ENCODE results near the gene SLC17A9. TPM values are rescaled to one million over a fixed set of nuclear protein-coding genes. Genes with fewer than 3 reads are reported as not detected.

Gene SLC17A9
- total RNA-seq, 3 donors from 2014 or later, result 6.8 to 16.1 (median 13.3) TPM

GRCh38 chr20:62926229-62927127, 26.0 kb upstream of the SLC17A9 start, which contains the start of gene DIDO1:
Gene DIDO1, minus strand, starts transcription at chr20:62926505.
- peak within 1 kb of the TSS; percentile 92 for H3K4me3 Mint-ChIP-seq
- H3K4me1 Mint-ChIP-seq (ENCODE audit: low read depth), result peaks cover 75% of the 10 kb centered on the region
- ATAC-seq, result peak; percentile 85 to 86
- H3K27me3 Mint-ChIP-seq (ENCODE audit: low read depth), result no peaks in the 10 kb centered on the region
- H3K36me3 Mint-ChIP-seq (ENCODE audit: insufficient read depth), result peaks cover 3% of the 10 kb centered on the region
- no peaks in the 10 kb centered on the region for H3K9me3 Mint-ChIP-seq
- peak; percentile 85 for DNase-seq

- Mint-ChIP-seq H3K9me3 (no peaks in the 10 kb centered on the region), H3K36me3 (ENCODE audit: insufficient read depth) (peaks cover 3% of the 10 kb centered on the region), H3K4me3 (peak overlapping the region; percentile 86), H3K27me3 (ENCODE audit: low read depth) (no peaks in the 10 kb centered on the region), H3K4me1 (ENCODE audit: low read depth) (peaks cover 73% of the 10 kb centered on the region)
- no peak for ATAC-seq
- DNase-seq, result no peak
Observed at GRCh38 chr20:62927128-62927705, 25.3 kb upstream of the SLC17A9 start.

GRCh38 chr20:62928246-62928939, 24.1 kb upstream of the SLC17A9 start:
- no peak for DNase-seq
- no peak for ATAC-seq
- Mint-ChIP-seq H3K4me1 (ENCODE audit: low read depth) (peaks cover 72% of the 10 kb centered on the region), H3K9me3 (no peaks in the 10 kb centered on the region), H3K27me3 (ENCODE audit: low read depth) (no peaks in the 10 kb centered on the region), H3K4me3 (peak overlapping the region; percentile 85), H3K36me3 (ENCODE audit: insufficient read depth) (peaks cover 6% of the 10 kb centered on the region)

GRCh38 chr20:62929051-62929538, 23.4 kb upstream of the SLC17A9 start:
- Mint-ChIP-seq H3K36me3 (ENCODE audit: insufficient read depth) (peaks cover 7% of the 10 kb centered on the region), H3K9me3 (no peaks in the 10 kb centered on the region), H3K27me3 (ENCODE audit: low read depth) (no peaks in the 10 kb centered on the region), H3K4me1 (ENCODE audit: low read depth) (peaks cover 66% of the 10 kb centered on the region), H3K4me3 (peak overlapping the region; percentile 85)
- peak; percentile 53 for DNase-seq
- ATAC-seq, result peak; percentile 33 to 45

- no peak for ATAC-seq
- H3K9me3 Mint-ChIP-seq, result no peaks in the 10 kb centered on the region
- H3K4me3 Mint-ChIP-seq, result no peak overlapping the region
- no peak for DNase-seq
- no peaks in the 10 kb centered on the region for H3K27me3 Mint-ChIP-seq (ENCODE audit: low read depth)
- H3K4me1 Mint-ChIP-seq (ENCODE audit: low read depth), result peaks cover 55% of the 10 kb centered on the region
- H3K36me3 Mint-ChIP-seq (ENCODE audit: insufficient read depth), result peaks cover 7% of the 10 kb centered on the region
Observed at GRCh38 chr20:62931464-62931863, 21.0 kb upstream of the SLC17A9 start.

- no peak for ATAC-seq
- H3K36me3 Mint-ChIP-seq (ENCODE audit: insufficient read depth), result peaks cover 7% of the 10 kb centered on the region
Observed at GRCh38 chr20:62933966-62934365, 18.5 kb upstream of the SLC17A9 start.

GRCh38 chr20:62935204-62935967, 17.1 kb upstream of the SLC17A9 start:
- Mint-ChIP-seq H3K9me3 (no peaks in the 10 kb centered on the region), H3K36me3 (ENCODE audit: insufficient read depth) (peaks cover 9% of the 10 kb centered on the region), H3K4me1 (ENCODE audit: low read depth) (peaks cover 41% of the 10 kb centered on the region), H3K27me3 (ENCODE audit: low read depth) (no peaks in the 10 kb centered on the region), H3K4me3 (no peak overlapping the region)
- no peak for DNase-seq
- ATAC-seq, result no peak

More at GRCh38 chr20:62933966-62934365, 18.5 kb upstream of the SLC17A9 start:
- Mint-ChIP-seq H3K4me3 (no peak overlapping the region), H3K4me1 (ENCODE audit: low read depth) (peaks cover 41% of the 10 kb centered on the region), H3K27me3 (ENCODE audit: low read depth) (no peaks in the 10 kb centered on the region), H3K9me3 (no peaks in the 10 kb centered on the region)
- no peak for DNase-seq

- Mint-ChIP-seq H3K27me3 (ENCODE audit: low read depth) (no peaks in the 10 kb centered on the region), H3K36me3 (ENCODE audit: insufficient read depth) (peaks cover 9% of the 10 kb centered on the region), H3K4me1 (ENCODE audit: low read depth) (peaks cover 40% of the 10 kb centered on the region), H3K9me3 (no peaks in the 10 kb centered on the region), H3K4me3 (no peak overlapping the region)
- no peak for DNase-seq
- ATAC-seq, result no peak
Observed at GRCh38 chr20:62935968-62936585, 16.4 kb upstream of the SLC17A9 start.

- Mint-ChIP-seq H3K4me3 (no peak overlapping the region), H3K36me3 (ENCODE audit: insufficient read depth) (peaks cover 16% of the 10 kb centered on the region), H3K9me3 (no peaks in the 10 kb centered on the region), H3K27me3 (ENCODE audit: low read depth) (no peaks in the 10 kb centered on the region), H3K4me1 (ENCODE audit: low read depth) (peaks cover 42% of the 10 kb centered on the region)
- ATAC-seq (peak; percentile 87 to 88), DNase-seq (peak; percentile 97)
Observed at GRCh38 chr20:62937268-62938104, 15.0 kb upstream of the SLC17A9 start.

- H3K9me3 Mint-ChIP-seq, result no peaks in the 10 kb centered on the region
- ATAC-seq, result peak; percentile 65 to 69
- H3K27me3 Mint-ChIP-seq (ENCODE audit: low read depth), result no peaks in the 10 kb centered on the region
- H3K36me3 Mint-ChIP-seq (ENCODE audit: insufficient read depth), result peaks cover 15% of the 10 kb centered on the region
- peak; percentile 36 for DNase-seq
- peaks cover 35% of the 10 kb centered on the region for H3K4me1 Mint-ChIP-seq (ENCODE audit: low read depth)
- H3K4me3 Mint-ChIP-seq, result peak within 1 kb of the TSS; percentile 99
Observed at GRCh38 chr20:62938105-62938888, 14.2 kb upstream of the SLC17A9 start, which contains the start of gene GID8. Gene GID8, plus strand, starts transcription at chr20:62938147. Its CDS starts 3,356 bp downstream, at chr20:62941503.

GRCh38 chr20:62940875-62941274, 11.6 kb upstream of the SLC17A9 start:
- no peaks in the 10 kb centered on the region for H3K27me3 Mint-ChIP-seq (ENCODE audit: low read depth)
- H3K9me3 Mint-ChIP-seq, result no peaks in the 10 kb centered on the region
- no peak overlapping the region for H3K4me3 Mint-ChIP-seq
- DNase-seq (no peak), ATAC-seq (no peak)
- peaks cover 33% of the 10 kb centered on the region for H3K4me1 Mint-ChIP-seq (ENCODE audit: low read depth)
- H3K36me3 Mint-ChIP-seq (ENCODE audit: insufficient read depth), result peaks cover 25% of the 10 kb centered on the region

- ATAC-seq (no peak), DNase-seq (no peak)
- H3K27me3 Mint-ChIP-seq (ENCODE audit: low read depth), result no peaks in the 10 kb centered on the region
- H3K4me1 Mint-ChIP-seq (ENCODE audit: low read depth), result peaks cover 30% of the 10 kb centered on the region
- H3K9me3 Mint-ChIP-seq, result no peaks in the 10 kb centered on the region
- H3K36me3 Mint-ChIP-seq (ENCODE audit: insufficient read depth), result peaks cover 25% of the 10 kb centered on the region
- no peak overlapping the region for H3K4me3 Mint-ChIP-seq
Observed at GRCh38 chr20:62941792-62942191, 10.7 kb upstream of the SLC17A9 start.
